Upper lobe of left lung (tissue), 6 donors: ENCODE data around the gene RPE. TPM values are rescaled to one million over a fixed set of nuclear protein-coding genes. Genes with fewer than 3 reads are reported as not detected.
A peak's percentile ranks its signal among the peaks of the same experiment; 100 is the strongest.

Source experiments
- ATAC-seq, 2 donors: fragments of 200-7000 bp; cut with Tn5 transposase; one replicate each; pipeline ENCODE4 v1.9.1; 2022; ENCODE audit warnings: mild to moderate bottlenecking in 2 of 2, moderate library complexity in 2 of 2; ENCODE audit not compliant: low FRiP score in 2 of 2
- DNase-seq, 2 donors: peaks; one replicate each; pipeline ENCODE4 v3.0.0-alpha.2; 2019 to 2020
- H3K27ac ChIP-seq, 4 donors: fragments of 200-600 bp; sonication (generic); one replicate each; pipeline ENCODE4 v1.5.1; 2016 to 2019
- H3K27me3 ChIP-seq, 4 donors: fragments of 200-600 bp; sonication (generic); one replicate each; pipeline ENCODE4 v1.5.1; 2017 to 2019
- H3K36me3 ChIP-seq, 4 donors: fragments of 200-600 bp; sonication (generic); one replicate each; pipeline ENCODE4 v1.5.1; 2016 to 2019
- H3K4me1 ChIP-seq, 4 donors: fragments of 200-600 bp; sonication (generic); one replicate each; pipeline ENCODE4 v1.5.1; 2018 to 2019
- H3K4me3 ChIP-seq, 4 donors: fragments of 200-600 bp; sonication (generic); one replicate each; pipeline ENCODE4 v1.5.1; 2017 to 2019; ENCODE audit warnings: mild to moderate bottlenecking in 2 of 4, moderate library complexity in 1 of 4
- H3K9me3 ChIP-seq, 4 donors: fragments of 200-600 bp; sonication (generic); one replicate each; pipeline ENCODE4 v1.5.1; 2018 to 2019
- EP300 ChIP-seq, 4 donors: sonication (generic); formaldehyde crosslinking; IDR thresholded peaks; one replicate each; pipeline ENCODE4 v1.5.1; 2017; ENCODE audit warnings: antibody characterized with exemption in 4 of 4, control low read depth in 2 of 4
- POLR2A ChIP-seq, 4 donors: fragments of 450-650 bp; IDR thresholded peaks; one replicate each; pipeline ENCODE4 v1.5.1; 2016 to 2017; ENCODE audit warnings: antibody characterized with exemption in 4 of 4, mild to moderate bottlenecking in 2 of 4
- POLR2AphosphoS5 ChIP-seq, 2 donors: sonication (generic); formaldehyde crosslinking; IDR thresholded peaks; one replicate each; pipeline ENCODE4 v1.5.1; 2017; ENCODE audit warnings: antibody characterized with exemption in 2 of 2
- WGBS, 2 donors: methylation state at CpG; one replicate each; pipeline ENCODE4 v1.1.5; 2017 to 2018; 5-methylcytosine and 5-hydroxymethylcytosine counted together
- total RNA-seq, 6 donors: library from RNA; depleted of rRNA in 4 of 6; stranded (reverse); fragments of >200 nt in 4 of 6; gene quantifications; one replicate each; pipeline versions ENCODE4 v1.1.0 to v1.2.1, GENCODE V29; 2016 to 2021
- TF ChIP-seq, protein P1 (sequence below), 6 experiments: fragments of 450-650 bp in 4 of 6; fragments of 200-600 bp in 2 of 6; sonication (generic) in 2 of 6; IDR thresholded peaks; one replicate each; pipeline ENCODE4 v1.5.1; 2016 to 2019; ENCODE audit warnings: antibody characterized with exemption in 6 of 6
- donor health status: DM: no; HTN: no; CAD: no; lungs with moderate emphysema.
- donor health status: DM: no; HTN: yes; CAD: no; lungs with severe emphysema.

The RPE gene
- total RNA-seq, 6 donors from 2014 or later: 15.7 to 46.0 (median 34.2) TPM

DNA sequence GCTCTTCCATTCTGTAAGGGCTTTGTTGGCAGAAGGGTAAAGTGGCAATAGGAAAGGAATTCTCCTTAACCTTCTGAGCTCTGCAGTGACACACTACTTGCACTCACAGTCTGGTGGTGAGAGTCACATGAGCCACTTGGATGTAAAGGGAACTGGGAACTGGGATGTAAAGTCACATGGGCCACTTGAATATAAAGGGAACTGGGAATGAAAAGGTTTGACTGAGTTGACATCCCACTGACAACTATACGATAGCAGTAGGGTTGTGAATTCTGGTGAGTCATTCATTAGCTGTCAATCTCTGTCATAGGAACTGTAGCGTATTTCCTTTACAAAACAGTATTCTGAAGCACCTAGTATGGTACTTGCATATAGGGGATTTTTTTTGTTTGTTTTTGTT lies 5.5 kb downstream of the RPE start:
- H3K9me3 ChIP-seq: no peaks in the 10 kb centered on the region
- no peak overlapping the region for H3K4me3 ChIP-seq
- ATAC-seq (peak; percentile 53 to 73), DNase-seq (peak in 1 of 2 donors; percentile 56)
- H3K27ac ChIP-seq: no peak overlapping the region
- peaks cover 0 to 35% (median 6%) of the 10 kb centered on the region in 4 donors for H3K36me3 ChIP-seq
- H3K27me3 ChIP-seq: no peaks in the 10 kb centered on the region
- peaks cover 23 to 51% (median 31%) of the 10 kb centered on the region in 4 donors for H3K4me1 ChIP-seq
- no peak for TF ChIP-seq POLR2A (IDR thresholded peaks at IDR 0.05)
- TF ChIP-seq, protein P1, sequence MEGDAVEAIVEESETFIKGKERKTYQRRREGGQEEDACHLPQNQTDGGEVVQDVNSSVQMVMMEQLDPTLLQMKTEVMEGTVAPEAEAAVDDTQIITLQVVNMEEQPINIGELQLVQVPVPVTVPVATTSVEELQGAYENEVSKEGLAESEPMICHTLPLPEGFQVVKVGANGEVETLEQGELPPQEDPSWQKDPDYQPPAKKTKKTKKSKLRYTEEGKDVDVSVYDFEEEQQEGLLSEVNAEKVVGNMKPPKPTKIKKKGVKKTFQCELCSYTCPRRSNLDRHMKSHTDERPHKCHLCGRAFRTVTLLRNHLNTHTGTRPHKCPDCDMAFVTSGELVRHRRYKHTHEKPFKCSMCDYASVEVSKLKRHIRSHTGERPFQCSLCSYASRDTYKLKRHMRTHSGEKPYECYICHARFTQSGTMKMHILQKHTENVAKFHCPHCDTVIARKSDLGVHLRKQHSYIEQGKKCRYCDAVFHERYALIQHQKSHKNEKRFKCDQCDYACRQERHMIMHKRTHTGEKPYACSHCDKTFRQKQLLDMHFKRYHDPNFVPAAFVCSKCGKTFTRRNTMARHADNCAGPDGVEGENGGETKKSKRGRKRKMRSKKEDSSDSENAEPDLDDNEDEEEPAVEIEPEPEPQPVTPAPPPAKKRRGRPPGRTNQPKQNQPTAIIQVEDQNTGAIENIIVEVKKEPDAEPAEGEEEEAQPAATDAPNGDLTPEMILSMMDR (IDR thresholded peaks at IDR 0.05): no peak
- no peak for TF ChIP-seq EP300 (IDR thresholded peaks at IDR 0.05)
- no peak for TF ChIP-seq POLR2AphosphoS5 (IDR thresholded peaks at IDR 0.05)
- WGBS, 2 donors: 81% methylated on average over 2 of the region's 2 CpGs

DNA sequence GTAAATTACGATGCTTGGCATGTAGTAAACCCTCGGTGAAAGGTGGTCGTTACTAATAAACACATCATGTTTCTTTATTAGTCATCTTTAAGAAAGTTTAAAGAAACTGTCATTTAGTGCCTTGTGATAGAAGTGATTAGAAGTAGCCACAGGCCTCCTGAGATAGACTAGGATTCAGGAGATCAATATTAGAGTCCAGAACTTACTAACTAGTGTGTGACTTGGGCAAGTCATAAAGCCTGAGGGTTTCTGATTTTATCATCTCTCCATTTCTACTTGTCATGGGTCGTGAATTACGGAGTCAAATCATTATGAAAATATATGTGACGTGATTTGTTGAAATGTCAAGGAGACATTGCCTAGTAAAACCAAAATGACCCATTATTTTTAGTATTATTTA lies 6.7 kb downstream of the RPE start:
- TF ChIP-seq EP300 (IDR thresholded peaks at IDR 0.05) (no peak), POLR2AphosphoS5 (IDR thresholded peaks at IDR 0.05) (no peak), POLR2A (IDR thresholded peaks at IDR 0.05) (no peak)
- TF ChIP-seq, protein P1 (IDR thresholded peaks at IDR 0.05): no peak
- DNase-seq: no peak
- Histone ChIP-seq H3K27ac (no peak overlapping the region), H3K9me3 (no peaks in the 10 kb centered on the region), H3K4me3 (no peak overlapping the region), H3K4me1 (peaks cover 16 to 40% (median 19%) of the 10 kb centered on the region in 4 donors), H3K27me3 (no peaks in the 10 kb centered on the region), H3K36me3 (peaks cover 0 to 41% (median 6%) of the 10 kb centered on the region in 4 donors)
- 76% methylated on average over 6 of the region's 6 CpGs for WGBS, 2 donors
- ATAC-seq: no peak

DNA sequence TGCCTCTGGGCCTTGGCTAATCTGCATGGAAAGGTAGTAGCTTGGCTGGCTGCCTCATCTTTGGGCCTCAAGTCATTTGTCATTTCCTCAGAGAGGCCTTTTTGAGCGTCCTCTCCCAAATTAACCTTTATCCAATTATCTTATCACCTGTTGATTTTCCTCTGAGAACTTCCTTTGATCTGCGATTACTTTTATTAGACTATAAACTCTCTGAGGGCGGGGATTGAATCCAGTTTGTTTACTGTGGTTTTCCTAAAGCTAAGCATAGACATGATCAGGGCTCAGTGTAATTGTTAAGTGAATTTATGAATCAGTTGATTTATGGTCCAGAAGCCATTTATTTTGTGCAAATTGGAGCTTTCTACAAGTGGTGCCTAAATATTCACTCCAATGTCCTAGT lies 7.5 kb downstream of the RPE start:
- no peak for ATAC-seq
- 71 to 74% methylated on average over 3 of the region's 3 CpGs for WGBS, 2 donors
- H3K27me3 ChIP-seq: no peaks in the 10 kb centered on the region
- H3K27ac ChIP-seq: no peak overlapping the region
- H3K4me1 ChIP-seq: peaks cover 8 to 32% (median 12%) of the 10 kb centered on the region in 4 donors
- no peak for DNase-seq
- TF ChIP-seq, protein P1 (IDR thresholded peaks at IDR 0.05): no peak
- TF ChIP-seq POLR2A (IDR thresholded peaks at IDR 0.05) (no peak), EP300 (IDR thresholded peaks at IDR 0.05) (no peak), POLR2AphosphoS5 (IDR thresholded peaks at IDR 0.05) (no peak)
- no peak overlapping the region for H3K4me3 ChIP-seq
- H3K36me3 ChIP-seq: peaks cover 0 to 49% (median 8%) of the 10 kb centered on the region in 4 donors
- no peaks in the 10 kb centered on the region for H3K9me3 ChIP-seq

DNA sequence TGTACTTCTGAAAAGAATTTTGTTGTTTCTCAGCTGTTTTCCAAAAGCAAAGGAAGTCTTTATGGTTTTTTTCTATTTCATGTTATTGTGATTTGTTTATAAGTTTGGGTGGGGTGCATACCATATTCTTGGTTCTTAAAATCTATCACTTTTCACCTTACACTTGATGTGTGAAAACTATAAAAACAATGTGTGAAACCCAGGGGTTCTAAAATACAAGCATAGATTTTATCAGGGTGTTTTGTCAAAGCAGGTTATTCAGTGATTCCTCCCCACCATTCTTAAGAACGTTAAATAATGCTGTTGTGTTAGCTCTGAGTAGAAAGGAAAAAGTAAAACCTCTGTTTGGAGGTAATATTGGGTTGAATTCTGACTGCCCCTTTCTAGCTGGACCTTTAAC lies 17.7 kb downstream of the RPE start:
- no peaks in the 10 kb centered on the region for H3K27me3 ChIP-seq
- peaks cover 15 to 95% (median 51%) of the 10 kb centered on the region in 4 donors for H3K36me3 ChIP-seq
- no peak overlapping the region for H3K27ac ChIP-seq
- no peaks in the 10 kb centered on the region for H3K4me1 ChIP-seq
- WGBS, 2 donors: 58 to 60% methylated on average over 1 of the region's 1 CpG
- H3K4me3 ChIP-seq: no peak overlapping the region
- ATAC-seq: no peak
- no peak for DNase-seq
- TF ChIP-seq, protein P1 (IDR thresholded peaks at IDR 0.05): no peak
- no peak for TF ChIP-seq EP300 (IDR thresholded peaks at IDR 0.05)
- TF ChIP-seq POLR2A (IDR thresholded peaks at IDR 0.05): no peak
- no peak for TF ChIP-seq POLR2AphosphoS5 (IDR thresholded peaks at IDR 0.05)
- no peaks in the 10 kb centered on the region for H3K9me3 ChIP-seq

DNA sequence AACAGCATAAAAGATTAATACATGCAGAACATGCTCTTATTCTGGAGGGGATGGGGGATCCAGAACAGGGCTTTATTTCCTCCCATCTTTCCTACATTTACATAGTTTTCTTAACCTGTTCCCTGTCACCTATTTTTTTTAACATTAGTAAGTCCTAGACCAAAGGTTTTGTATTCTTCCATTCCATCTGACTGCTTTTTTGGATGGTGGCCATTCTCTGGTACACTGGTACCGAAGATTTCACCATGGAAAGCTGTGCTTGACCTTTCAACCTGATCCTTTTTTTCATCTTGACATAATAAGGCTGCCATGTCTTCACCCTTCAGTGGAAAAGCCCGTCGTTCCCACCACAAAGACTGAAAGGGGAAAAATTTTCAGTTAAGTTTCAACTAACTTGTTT lies 20.4 kb downstream of the RPE start:
- WGBS, 2 donors: 85 to 93% methylated on average over 3 of the region's 3 CpGs
- no peaks in the 10 kb centered on the region for H3K4me1 ChIP-seq
- H3K27ac ChIP-seq: no peak overlapping the region
- H3K27me3 ChIP-seq: no peaks in the 10 kb centered on the region
- no peak for ATAC-seq
- H3K36me3 ChIP-seq: peaks cover 6 to 88% (median 42%) of the 10 kb centered on the region in 4 donors
- TF ChIP-seq POLR2A (IDR thresholded peaks at IDR 0.05): no peak
- TF ChIP-seq, protein P1 (IDR thresholded peaks at IDR 0.05): no peak
- TF ChIP-seq EP300 (IDR thresholded peaks at IDR 0.05): no peak
- no peak for TF ChIP-seq POLR2AphosphoS5 (IDR thresholded peaks at IDR 0.05)
- DNase-seq: no peak
- no peak overlapping the region for H3K4me3 ChIP-seq
- H3K9me3 ChIP-seq: no peaks in the 10 kb centered on the region
